HG02623 (cell line): ENCODE data around the gene PRM3.

ENCODE experiments used
- ATAC-seq: cut with Tn5 transposase; IDR thresholded peaks from one replicate; pipeline ENCODE4 v1.9.1; 2021; ENCODE audit warnings: moderate library complexity; ENCODE audit not compliant: unreplicated experiment

PRM3 gene

GRCh38 chr16:11283820-11284248 is 10.4 kb upstream of the PRM3 start:
- ATAC-seq = no peak

- no peak for ATAC-seq
Measured at GRCh38 chr16:11280616-11281522, 7.4 kb upstream of the PRM3 start, which contains the start of gene PRM1. PRM1 (minus strand) TSS chr16:11281330; CDS start chr16:11281238, 92 bp downstream.

GRCh38 chr16:11278681-11279628 is 5.5 kb upstream of the PRM3 start:
- ATAC-seq = no peak

GRCh38 chr16:11277607-11278337 is 4.3 kb upstream of the PRM3 start:
- ATAC-seq = no peak

GRCh38 chr16:11276896-11277593 is 3.6 kb upstream of the PRM3 start:
- no peak for ATAC-seq

GRCh38 chr16:11276143-11276895 is 2.9 kb upstream of the PRM3 start, which contains the start of gene PRM2:
PRM2 (minus strand) TSS chr16:11276480; CDS start chr16:11276370, 110 bp downstream.
- ATAC-seq = no peak

GRCh38 chr16:11274964-11275363 is 1.5 kb upstream of the PRM3 start:
- no peak for ATAC-seq

GRCh38 chr16:11273721-11274324 is 394 bp upstream of the PRM3 start:
- no peak for ATAC-seq

GRCh38 chr16:11272484-11272883 is 945 bp downstream of the PRM3 start:
- no peak for ATAC-seq

GRCh38 chr16:11271610-11272009 is 1.8 kb downstream of the PRM3 start:
- no peak for ATAC-seq

- ATAC-seq = no peak
Measured at GRCh38 chr16:11270602-11271162, 2.7 kb downstream of the PRM3 start.

- ATAC-seq = no peak
Measured at GRCh38 chr16:11268921-11269375, 4.5 kb downstream of the PRM3 start, which contains the start of gene TNP2. TNP2 (minus strand) TSS chr16:11269325; CDS start chr16:11269262, 63 bp downstream.

- ATAC-seq = no peak
Measured at GRCh38 chr16:11265124-11265523, 8.3 kb downstream of the PRM3 start.

GRCh38 chr16:11264155-11264832 is 9.1 kb downstream of the PRM3 start:
- no peak for ATAC-seq

GRCh38 chr16:11263737-11264136 is 9.7 kb downstream of the PRM3 start:
- no peak for ATAC-seq

GRCh38 chr16:11262915-11263314 is 10.5 kb downstream of the PRM3 start:
- ATAC-seq = no peak

GRCh38 chr16:11260596-11260966 is 12.8 kb downstream of the PRM3 start:
- no peak for ATAC-seq
